Memory B cell (primary cell): ENCODE data around the gene CARD10.
A peak's percentile ranks its signal among the peaks of the same experiment; 100 is the strongest.

Experiments
- ATAC-seq: fragments of 150-1000 bp; cut with Tn5 transposase; 2 replicates; pipeline ENCODE4 v1.10.0; 2021; ENCODE audit warnings: low read depth, mild to moderate bottlenecking, moderate library complexity
- DNase-seq, 2 donors: peaks; one replicate each; pipeline ENCODE4 v3.0.0; 2022; ENCODE audit warnings: low spot score in 2 of 2
- H3K27ac Mint-ChIP-seq: one replicate; pipeline ENCODE4 v1.8.0; 2022; ENCODE audit warnings: mild to moderate bottlenecking, moderate library complexity, mixed read lengths
- H3K27me3 Mint-ChIP-seq: one replicate; pipeline ENCODE4 v1.8.0; 2022; ENCODE audit warnings: mixed read lengths
- H3K36me3 Mint-ChIP-seq: one replicate; pipeline ENCODE4 v1.8.0; 2022; ENCODE audit warnings: mild to moderate bottlenecking, mixed read lengths
- H3K4me1 Mint-ChIP-seq: one replicate; pipeline ENCODE4 v1.8.0; 2022; ENCODE audit warnings: mixed read lengths
- H3K4me3 Mint-ChIP-seq: one replicate; pipeline ENCODE4 v1.8.0; 2022; ENCODE audit warnings: mild to moderate bottlenecking, moderate library complexity, mixed read lengths
- H3K9me3 Mint-ChIP-seq: one replicate; pipeline ENCODE4 v1.8.0; 2022; ENCODE audit warnings: mixed read lengths

CARD10 gene, protein sequence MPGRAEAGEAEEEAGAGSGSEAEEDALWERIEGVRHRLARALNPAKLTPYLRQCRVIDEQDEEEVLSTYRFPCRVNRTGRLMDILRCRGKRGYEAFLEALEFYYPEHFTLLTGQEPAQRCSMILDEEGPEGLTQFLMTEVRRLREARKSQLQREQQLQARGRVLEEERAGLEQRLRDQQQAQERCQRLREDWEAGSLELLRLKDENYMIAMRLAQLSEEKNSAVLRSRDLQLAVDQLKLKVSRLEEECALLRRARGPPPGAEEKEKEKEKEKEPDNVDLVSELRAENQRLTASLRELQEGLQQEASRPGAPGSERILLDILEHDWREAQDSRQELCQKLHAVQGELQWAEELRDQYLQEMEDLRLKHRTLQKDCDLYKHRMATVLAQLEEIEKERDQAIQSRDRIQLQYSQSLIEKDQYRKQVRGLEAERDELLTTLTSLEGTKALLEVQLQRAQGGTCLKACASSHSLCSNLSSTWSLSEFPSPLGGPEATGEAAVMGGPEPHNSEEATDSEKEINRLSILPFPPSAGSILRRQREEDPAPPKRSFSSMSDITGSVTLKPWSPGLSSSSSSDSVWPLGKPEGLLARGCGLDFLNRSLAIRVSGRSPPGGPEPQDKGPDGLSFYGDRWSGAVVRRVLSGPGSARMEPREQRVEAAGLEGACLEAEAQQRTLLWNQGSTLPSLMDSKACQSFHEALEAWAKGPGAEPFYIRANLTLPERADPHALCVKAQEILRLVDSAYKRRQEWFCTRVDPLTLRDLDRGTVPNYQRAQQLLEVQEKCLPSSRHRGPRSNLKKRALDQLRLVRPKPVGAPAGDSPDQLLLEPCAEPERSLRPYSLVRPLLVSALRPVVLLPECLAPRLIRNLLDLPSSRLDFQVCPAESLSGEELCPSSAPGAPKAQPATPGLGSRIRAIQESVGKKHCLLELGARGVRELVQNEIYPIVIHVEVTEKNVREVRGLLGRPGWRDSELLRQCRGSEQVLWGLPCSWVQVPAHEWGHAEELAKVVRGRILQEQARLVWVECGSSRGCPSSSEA

DNA sequence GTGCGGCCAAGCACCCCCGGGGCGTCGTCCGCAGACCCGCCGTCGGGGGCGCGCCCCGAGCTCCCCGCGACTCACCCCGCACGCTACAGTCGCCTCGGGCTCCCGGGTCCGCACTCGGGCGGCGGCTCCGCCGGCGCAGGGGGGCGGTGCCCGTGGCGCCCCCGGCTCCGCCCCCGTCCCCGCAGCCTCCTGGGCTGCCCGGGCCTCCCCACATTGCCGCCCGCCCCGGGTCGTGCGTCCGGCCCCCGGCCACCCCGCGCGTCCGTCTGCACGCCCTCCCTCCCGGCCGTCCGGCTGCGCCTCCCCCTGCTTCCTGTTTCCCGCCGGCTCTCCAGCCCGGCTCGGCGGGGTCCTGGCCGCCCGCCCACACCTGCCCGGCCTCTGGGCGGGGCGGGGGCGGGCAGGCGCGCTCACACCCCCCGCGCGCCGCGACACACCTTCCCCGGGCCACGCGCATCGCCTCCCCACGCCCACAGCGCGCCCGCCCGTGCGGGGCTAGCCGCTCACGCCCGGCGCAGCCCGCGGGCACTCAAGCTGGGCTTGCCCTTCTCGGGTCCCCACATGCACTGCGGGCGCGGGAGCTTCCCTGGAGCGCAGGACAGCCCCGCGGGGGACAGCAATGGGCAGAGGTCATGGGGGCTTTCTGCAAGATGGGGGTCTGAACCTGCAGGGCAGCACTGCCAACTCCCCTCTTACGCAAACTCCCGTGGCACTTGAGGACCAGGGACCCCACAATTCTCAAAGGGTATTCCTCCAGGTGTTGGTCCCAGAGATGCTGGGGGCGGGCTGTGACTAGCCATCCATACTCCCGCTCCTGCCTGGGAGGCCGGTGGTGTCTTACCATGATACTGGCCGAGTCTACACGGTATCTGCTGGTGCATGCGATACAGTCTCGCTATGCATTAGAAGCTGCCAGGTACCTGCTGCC lies at the start of gene CARD10:
Gene CARD10, minus strand, starts transcription at position 148 of the 928 bp plus-strand sequence. CDS start 215 bp downstream, outside the sequence.
- ATAC-seq (peak; percentile 57), DNase-seq (peak in 1 of 2 donors; percentile 27)
- Mint-ChIP-seq H3K4me3 (peak within 1 kb of the TSS; percentile 79), H3K36me3 (peaks cover 2% of the 10 kb centered on the region), H3K4me1 (no peaks in the 10 kb centered on the region), H3K27ac (no peak within 1 kb of the TSS), H3K9me3 (peaks cover 4% of the 10 kb centered on the region), H3K27me3 (peaks cover 25% of the 10 kb centered on the region)

DNA sequence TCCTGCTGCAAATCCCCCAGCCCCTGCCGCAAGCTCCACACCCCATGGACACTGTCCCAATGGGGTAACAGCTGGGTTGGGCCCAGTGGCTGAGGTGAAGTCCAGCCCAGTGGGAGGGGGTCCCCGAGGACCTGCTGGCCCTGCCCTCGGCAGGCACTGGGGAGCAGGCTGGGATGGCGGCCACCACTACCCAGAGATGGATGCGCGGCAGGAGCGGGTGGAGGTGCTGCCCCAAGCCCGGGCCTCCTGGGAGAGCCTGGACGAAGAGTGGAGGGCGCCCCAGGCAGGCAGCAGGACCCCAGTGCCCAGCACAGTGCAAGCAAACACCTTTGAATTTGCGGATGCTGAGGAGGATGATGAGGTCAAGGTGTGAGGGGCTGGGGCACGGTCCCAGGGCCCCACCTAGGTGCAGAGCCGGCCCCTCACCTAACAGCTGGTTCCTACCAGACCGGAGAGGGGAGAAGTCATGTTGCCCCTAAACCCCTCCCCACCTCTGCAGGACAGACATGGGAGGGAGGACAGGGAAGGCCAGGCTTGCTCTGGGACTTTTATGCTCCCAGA lies 49.3 kb upstream of the CARD10 start:
- Mint-ChIP-seq H3K36me3 (no peaks in the 10 kb centered on the region), H3K27ac (no peak overlapping the region), H3K4me1 (peaks cover 12% of the 10 kb centered on the region), H3K4me3 (no peak overlapping the region), H3K27me3 (peaks cover 10% of the 10 kb centered on the region), H3K9me3 (no peaks in the 10 kb centered on the region)
- no peak for DNase-seq
- ATAC-seq, result no peak

DNA sequence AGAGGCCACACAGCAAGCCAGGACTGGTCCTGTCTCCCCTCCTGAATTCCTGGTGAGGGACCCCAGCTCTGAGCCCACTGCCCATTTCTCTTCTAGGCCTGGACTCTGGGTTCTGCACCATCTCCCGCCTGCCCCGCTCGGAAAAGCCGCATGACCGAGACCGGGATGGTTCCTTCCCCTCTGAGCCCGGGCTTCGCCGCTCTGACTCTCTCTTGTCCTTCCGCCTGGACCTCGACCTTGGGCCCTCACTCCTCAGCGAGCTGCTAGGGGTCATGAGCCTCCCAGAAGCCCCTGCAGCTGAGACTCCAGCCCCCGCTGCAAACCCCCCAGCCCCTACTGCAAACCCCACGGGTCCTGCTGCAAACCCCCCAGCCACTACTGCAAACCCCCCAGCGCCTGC lies 48.8 kb upstream of the CARD10 start:
- no peaks in the 10 kb centered on the region for H3K36me3 Mint-ChIP-seq
- H3K27me3 Mint-ChIP-seq, result peaks cover 10% of the 10 kb centered on the region
- H3K4me3 Mint-ChIP-seq, result no peak overlapping the region
- H3K27ac Mint-ChIP-seq, result no peak overlapping the region
- H3K9me3 Mint-ChIP-seq, result no peaks in the 10 kb centered on the region
- ATAC-seq (no peak), DNase-seq (no peak)
- H3K4me1 Mint-ChIP-seq, result peaks cover 12% of the 10 kb centered on the region

DNA sequence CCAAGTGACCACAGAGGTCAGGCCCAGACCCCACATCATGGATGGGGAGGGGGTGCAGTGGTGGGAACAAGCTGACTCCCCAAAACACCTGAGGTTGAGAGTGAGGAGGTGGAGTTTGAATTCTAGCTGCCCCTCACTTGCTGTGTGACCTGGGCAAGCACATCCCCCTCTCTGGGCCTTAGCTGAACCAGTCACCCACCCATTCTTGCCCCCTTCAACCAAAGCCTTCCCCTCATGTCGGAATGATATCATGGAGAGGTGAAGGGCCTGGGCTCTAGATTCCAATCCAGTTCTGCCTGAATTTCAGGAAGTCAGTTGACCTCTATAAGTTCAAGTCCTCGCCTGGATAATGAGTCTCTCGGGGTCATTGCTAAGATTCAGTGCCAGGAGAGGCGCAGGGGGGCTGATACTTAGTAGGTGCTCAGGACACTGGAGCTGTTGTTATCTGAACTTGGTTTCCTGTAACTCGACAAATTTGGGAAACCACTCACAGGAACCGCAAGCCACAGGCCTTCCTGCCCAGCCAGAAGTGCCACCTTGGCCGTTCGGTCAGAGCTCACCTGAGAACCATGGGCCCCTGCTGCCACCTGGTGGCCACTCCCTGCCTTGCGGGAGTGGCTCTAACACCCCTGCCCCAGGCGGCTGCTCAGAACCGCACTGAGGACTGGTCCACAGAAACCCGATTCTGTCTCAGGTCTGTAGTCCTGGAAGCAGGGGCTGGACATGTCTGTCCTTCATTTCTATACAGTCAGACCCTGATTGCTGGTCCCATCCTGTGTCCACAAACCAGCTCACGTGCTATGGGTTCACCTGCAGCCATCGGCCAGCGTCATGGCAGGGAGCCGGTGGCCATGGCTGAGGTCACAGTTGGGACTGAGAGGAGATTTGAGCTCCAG lies 47.9 kb upstream of the CARD10 start:
- ATAC-seq (peak; percentile 88), DNase-seq (peak; percentile 88 to 94)
- H3K27me3 Mint-ChIP-seq, result peaks cover 16% of the 10 kb centered on the region
- H3K4me1 Mint-ChIP-seq, result peaks cover 12% of the 10 kb centered on the region
- H3K4me3 Mint-ChIP-seq, result peak overlapping the region; percentile 51
- H3K36me3 Mint-ChIP-seq, result no peaks in the 10 kb centered on the region
- no peak overlapping the region for H3K27ac Mint-ChIP-seq
- no peaks in the 10 kb centered on the region for H3K9me3 Mint-ChIP-seq

DNA sequence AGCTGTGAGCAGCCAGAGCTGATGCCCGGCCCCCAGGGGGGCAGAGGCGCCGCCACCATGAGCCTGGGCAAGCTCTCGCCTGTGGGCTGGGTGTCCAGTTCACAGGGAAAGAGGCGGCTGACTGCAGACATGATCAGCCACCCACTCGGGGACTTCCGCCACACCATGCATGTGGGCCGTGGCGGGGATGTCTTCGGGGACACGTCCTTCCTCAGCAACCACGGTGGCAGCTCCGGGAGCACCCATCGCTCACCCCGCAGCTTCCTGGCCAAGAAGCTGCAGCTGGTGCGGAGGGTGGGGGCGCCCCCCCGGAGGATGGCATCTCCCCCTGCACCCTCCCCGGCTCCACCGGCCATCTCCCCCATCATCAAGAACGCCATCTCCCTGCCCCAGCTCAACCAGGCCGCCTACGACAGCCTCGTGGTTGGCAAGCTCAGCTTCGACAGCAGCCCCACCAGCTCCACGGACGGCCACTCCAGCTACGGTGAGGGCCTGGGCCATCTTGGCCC lies 47.2 kb upstream of the CARD10 start:
- H3K27me3 Mint-ChIP-seq, result peaks cover 18% of the 10 kb centered on the region
- peaks cover 18% of the 10 kb centered on the region for H3K4me1 Mint-ChIP-seq
- no peaks in the 10 kb centered on the region for H3K36me3 Mint-ChIP-seq
- peak overlapping the region; percentile 22 for H3K4me3 Mint-ChIP-seq
- no peak overlapping the region for H3K27ac Mint-ChIP-seq
- no peaks in the 10 kb centered on the region for H3K9me3 Mint-ChIP-seq
- peak; percentile 50 for ATAC-seq
- DNase-seq, result peak; percentile 37 to 54

DNA sequence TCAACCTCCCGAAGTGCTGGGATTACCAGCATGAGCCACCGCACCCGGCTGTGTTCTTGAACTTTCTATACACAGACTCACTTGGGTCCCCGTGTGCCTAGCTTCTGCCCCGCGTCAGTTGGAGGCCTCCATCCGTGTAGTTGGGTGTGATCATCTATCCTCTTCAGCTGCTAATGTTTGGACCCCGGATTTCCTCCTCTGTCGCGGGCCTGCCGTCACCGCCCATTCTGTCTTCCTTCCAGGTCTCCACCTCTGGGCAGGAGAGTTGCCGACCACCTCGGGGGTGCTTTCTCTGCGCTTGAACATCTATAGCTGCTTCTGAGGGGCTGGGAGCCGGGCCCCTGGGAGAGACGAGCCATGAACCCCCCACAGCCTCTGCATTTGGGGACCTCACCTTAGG lies 46.6 kb upstream of the CARD10 start:
- Mint-ChIP-seq H3K27ac (no peak overlapping the region), H3K9me3 (no peaks in the 10 kb centered on the region), H3K4me3 (peak overlapping the region; percentile 0)

DNA sequence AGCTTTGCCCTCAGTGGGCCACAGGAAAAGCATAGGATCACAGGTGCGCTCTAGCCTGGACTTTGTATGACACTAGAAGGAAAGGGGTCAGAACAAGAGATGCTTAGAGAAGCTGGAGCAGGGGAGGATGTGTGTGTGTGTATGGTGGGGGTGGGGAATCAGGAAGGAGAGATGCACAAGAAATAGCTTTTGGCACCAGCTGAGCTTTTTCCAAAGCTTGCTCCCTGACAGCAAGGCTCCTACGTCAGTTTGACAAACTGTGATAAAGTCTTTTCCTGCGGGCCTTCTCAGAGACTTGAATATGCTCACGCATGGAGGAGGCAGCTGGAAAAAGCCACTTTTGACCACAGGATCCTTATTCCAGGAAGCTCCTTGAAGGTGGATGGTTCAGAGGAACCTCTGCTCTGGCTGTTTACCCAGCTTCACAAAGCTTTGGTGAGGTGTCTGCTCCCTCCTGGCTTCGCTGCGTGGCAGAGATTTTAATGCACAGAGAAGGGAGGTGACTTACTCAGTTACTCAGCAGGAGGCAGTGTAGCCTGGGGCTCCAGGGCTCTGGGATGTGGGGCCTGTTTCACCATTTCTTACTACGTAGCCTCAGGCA lies 45.0 kb upstream of the CARD10 start:
- no peak for DNase-seq
- ATAC-seq, result no peak
- no peaks in the 10 kb centered on the region for H3K36me3 Mint-ChIP-seq
- H3K9me3 Mint-ChIP-seq, result no peaks in the 10 kb centered on the region
- H3K4me3 Mint-ChIP-seq, result no peak overlapping the region
- H3K4me1 Mint-ChIP-seq, result peaks cover 20% of the 10 kb centered on the region
- H3K27me3 Mint-ChIP-seq, result peaks cover 16% of the 10 kb centered on the region
- H3K27ac Mint-ChIP-seq, result no peak overlapping the region

More for the DNA sequence above, 46.6 kb upstream of the CARD10 start:
- H3K27me3 Mint-ChIP-seq, result peaks cover 19% of the 10 kb centered on the region
- DNase-seq (no peak), ATAC-seq (no peak)
- H3K4me1 Mint-ChIP-seq, result peaks cover 20% of the 10 kb centered on the region
- no peaks in the 10 kb centered on the region for H3K36me3 Mint-ChIP-seq

DNA sequence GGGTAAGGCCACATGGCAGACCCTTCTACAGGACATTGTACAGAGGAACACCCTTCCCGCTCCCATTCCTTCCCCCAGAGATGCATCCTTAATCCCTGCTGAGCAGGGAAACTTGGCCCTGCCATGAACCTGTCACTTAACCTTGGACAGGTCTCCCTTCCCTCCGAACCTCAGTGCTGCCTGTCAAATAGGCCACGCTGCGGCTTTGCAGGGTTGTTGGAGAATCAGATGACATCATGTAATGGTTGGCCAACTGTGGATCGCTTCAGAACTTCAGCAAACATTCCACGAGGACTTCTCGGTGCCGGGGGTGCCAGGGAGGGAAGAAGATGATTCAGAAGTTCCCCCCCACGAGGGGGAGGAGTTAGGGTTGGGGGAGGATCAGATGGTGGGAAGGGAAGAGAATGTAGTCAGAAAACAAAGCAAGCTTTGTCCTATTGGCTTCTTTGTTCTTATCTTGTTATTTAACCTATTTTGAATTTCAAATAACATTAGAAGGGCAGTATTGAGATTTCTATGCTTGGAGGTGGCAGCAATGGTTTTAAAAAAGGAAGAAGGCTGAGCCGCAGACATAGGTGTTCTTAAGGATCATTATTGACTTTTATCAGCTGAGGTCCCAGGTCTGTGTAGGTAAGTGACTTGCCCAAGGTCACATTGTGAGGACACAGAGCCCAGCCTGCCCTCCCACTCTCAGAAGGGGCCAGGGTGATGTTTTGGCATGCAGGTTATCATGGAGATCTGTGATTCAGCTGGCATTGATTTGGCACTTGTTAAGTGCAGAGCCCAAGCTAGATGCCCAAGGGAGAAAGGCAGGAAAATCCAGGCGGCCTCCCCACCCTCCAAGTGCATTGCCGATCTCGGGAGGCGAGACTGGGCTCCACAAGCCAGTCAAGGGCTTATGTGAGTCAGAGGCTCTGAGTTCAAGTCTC lies 44.2 kb upstream of the CARD10 start:
- peaks cover 17% of the 10 kb centered on the region for H3K27me3 Mint-ChIP-seq
- no peaks in the 10 kb centered on the region for H3K9me3 Mint-ChIP-seq
- ATAC-seq (no peak), DNase-seq (no peak)
- no peaks in the 10 kb centered on the region for H3K36me3 Mint-ChIP-seq
- H3K4me3 Mint-ChIP-seq, result no peak overlapping the region
- peaks cover 20% of the 10 kb centered on the region for H3K4me1 Mint-ChIP-seq
- H3K27ac Mint-ChIP-seq, result no peak overlapping the region

DNA sequence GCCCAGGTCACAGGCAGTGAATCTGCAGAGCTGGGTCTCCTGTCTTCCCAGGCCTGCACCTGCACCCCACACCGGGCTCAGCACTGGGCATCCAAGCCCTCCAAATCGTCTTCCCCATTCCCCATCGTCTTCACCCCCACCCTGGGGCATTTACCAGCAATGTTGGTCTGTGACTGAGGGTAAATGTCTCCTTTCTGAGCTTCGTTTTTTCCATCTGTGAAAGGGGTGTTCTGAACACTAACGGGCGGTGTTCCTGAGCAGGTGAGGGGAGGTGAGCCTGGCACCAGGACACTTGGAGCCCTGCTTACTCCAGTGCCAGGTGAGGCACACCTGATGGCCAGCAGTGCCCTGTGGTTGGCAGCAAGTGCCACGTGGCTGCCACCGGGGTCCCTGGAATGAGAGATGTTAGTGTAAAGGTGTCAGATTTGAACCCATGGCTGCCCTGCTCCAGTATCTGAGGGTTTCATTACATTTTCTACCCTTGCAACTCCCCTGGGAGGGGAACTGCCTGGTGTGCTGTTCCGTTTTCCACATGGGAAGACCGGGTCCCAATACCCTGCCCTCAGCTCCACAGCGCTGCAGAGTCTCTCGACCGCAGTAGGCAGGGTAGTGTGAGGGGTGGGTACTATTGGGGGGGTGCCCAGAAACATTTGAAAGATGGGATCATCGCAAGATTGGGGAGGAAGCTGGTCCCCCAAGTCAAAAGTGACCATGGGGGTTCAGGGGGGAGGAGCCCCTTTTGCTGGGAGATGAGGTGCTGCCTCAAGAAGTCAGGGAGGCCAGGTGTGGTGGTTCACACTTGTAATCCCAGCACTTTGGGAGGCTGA lies 43.0 kb upstream of the CARD10 start:
- Mint-ChIP-seq H3K9me3 (no peaks in the 10 kb centered on the region), H3K27ac (peak overlapping the region; percentile 28), H3K4me1 (peaks cover 18% of the 10 kb centered on the region), H3K36me3 (no peaks in the 10 kb centered on the region), H3K4me3 (peak overlapping the region; percentile 57), H3K27me3 (peaks cover 17% of the 10 kb centered on the region)
- no peak for DNase-seq
- no peak for ATAC-seq

DNA sequence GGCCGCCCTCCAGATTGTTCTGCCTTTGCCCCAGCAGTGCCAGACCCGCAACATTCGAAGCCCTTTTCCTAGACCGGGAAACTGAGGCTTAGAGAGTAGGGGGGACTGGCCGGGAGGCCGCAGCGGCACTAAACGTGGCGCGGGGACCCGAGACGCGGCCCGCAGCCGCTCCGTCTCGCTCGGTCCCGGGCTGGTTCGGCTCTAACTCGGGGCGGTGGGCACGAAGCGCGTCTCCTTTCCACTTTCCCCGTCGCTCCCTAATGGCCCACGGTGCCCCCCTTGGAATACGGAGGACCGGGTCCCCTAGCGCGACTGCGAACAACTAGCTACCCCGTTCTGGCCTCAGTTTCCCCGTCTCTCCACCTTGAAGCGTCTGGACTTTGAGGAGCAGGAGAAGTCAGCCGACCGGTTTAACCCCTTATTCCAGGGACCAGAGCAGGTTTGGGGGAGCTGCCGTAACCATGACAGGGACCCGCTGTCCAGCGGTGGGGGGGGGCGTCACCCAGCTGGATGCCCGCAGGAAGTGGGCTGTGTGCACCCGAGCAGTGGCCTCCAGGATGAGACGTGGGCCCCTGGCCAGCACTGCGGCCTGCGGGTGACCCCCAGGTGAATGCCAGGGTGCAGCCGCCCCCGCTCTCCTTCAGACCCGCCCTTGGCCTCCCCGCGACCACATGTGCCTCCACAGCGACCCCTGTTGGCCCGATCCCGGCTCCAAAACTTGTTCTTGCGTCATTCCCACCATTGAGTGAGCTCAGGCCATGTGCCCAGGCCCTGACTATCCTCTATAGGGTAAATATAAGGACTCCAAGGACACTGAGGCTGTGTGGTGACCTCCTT lies 42.2 kb upstream of the CARD10 start:
- peak; percentile 60 for ATAC-seq
- Mint-ChIP-seq H3K27me3 (peaks cover 17% of the 10 kb centered on the region), H3K36me3 (no peaks in the 10 kb centered on the region), H3K9me3 (no peaks in the 10 kb centered on the region), H3K4me1 (peaks cover 11% of the 10 kb centered on the region), H3K4me3 (peak overlapping the region; percentile 62), H3K27ac (peak overlapping the region; percentile 28)
- peak; percentile 75 to 82 for DNase-seq
